HG03378 (cell line): ENCODE results near the gene MAN2B2.

Experiments used
- ATAC-seq: cut with Tn5 transposase; IDR thresholded peaks from one replicate; pipeline ENCODE4 v1.9.1; 2021; ENCODE audit warnings: mild to moderate bottlenecking, moderate library complexity; ENCODE audit not compliant: unreplicated experiment

Gene MAN2B2

GRCh38 chr4:6592804-6593563 lies 18.0 kb downstream of the MAN2B2 start:
- ATAC-seq = no peak

GRCh38 chr4:6594341-6594740 lies 19.4 kb downstream of the MAN2B2 start:
- no peak for ATAC-seq

GRCh38 chr4:6594826-6595355 lies 19.9 kb downstream of the MAN2B2 start:
- ATAC-seq = no peak

- no peak for ATAC-seq
Observed at GRCh38 chr4:6595897-6596537, 21.0 kb downstream of the MAN2B2 start.

- ATAC-seq = no peak
Observed at GRCh38 chr4:6596948-6597347, 22.0 kb downstream of the MAN2B2 start.

GRCh38 chr4:6598127-6598526 lies 23.1 kb downstream of the MAN2B2 start:
- no peak for ATAC-seq

GRCh38 chr4:6598641-6599040 lies 23.7 kb downstream of the MAN2B2 start:
- no peak for ATAC-seq

- ATAC-seq = no peak
Observed at GRCh38 chr4:6601661-6602250, 26.8 kb downstream of the MAN2B2 start.

- no peak for ATAC-seq
Observed at GRCh38 chr4:6602289-6602688, 27.3 kb downstream of the MAN2B2 start.

- no peak for ATAC-seq
Observed at GRCh38 chr4:6603128-6603527, 28.1 kb downstream of the MAN2B2 start.

GRCh38 chr4:6605114-6605513 lies 30.1 kb downstream of the MAN2B2 start:
- no peak for ATAC-seq

GRCh38 chr4:6605605-6606004 lies 30.6 kb downstream of the MAN2B2 start:
- ATAC-seq = no peak

- ATAC-seq = no peak
Observed at GRCh38 chr4:6606465-6607235, 31.7 kb downstream of the MAN2B2 start.

- no peak for ATAC-seq
Observed at GRCh38 chr4:6607368-6608055, 32.5 kb downstream of the MAN2B2 start.

GRCh38 chr4:6608758-6609414 lies 33.9 kb downstream of the MAN2B2 start:
- no peak for ATAC-seq

GRCh38 chr4:6609415-6610079 lies 34.6 kb downstream of the MAN2B2 start:
- no peak for ATAC-seq

GRCh38 chr4:6610856-6611430 lies 36.0 kb downstream of the MAN2B2 start:
- ATAC-seq = no peak

GRCh38 chr4:6612961-6613675 lies 38.1 kb downstream of the MAN2B2 start:
- no peak for ATAC-seq
